GM12878 (cell line): ENCODE results near the gene IL26. TPM values are rescaled to one million over a fixed set of nuclear protein-coding genes. Genes with fewer than 3 reads are reported as not detected.

Source experiments
- ATAC-seq: fragments of 200-7000 bp; cut with Tn5 transposase; 3 replicates; pipeline ENCODE4 v1.9.1; 2020; ENCODE audit warnings: mild to moderate bottlenecking, moderate library complexity
- Bru-seq: library from RNA; stranded (reverse); fragments of 400-500 nt; gene quantifications from one replicate; lab custom pipeline; 2021; lab: Mats Ljungman, UMichigan
- BruChase-seq, 2 experiments: library from RNA; stranded (reverse); fragments of 400-500 nt; gene quantifications; one replicate each; lab custom pipeline; 2021; lab: Mats Ljungman, UMichigan
- BruUV-seq: library from RNA; stranded (reverse); fragments of 400-500 nt; replicated peaks from 2 replicates; lab custom pipeline; 2021; lab: Mats Ljungman, UMichigan
- CTCF ChIA-PET: fragments of 300-600 bp; sonication (Branson Sonifier 250); formaldehyde crosslinking; extraction: SDS; loops from one replicate; lab custom pipeline; 2021; ENCODE audit warnings: inconsistent platforms; lab: Yijun Ruan, JAX
- POLR2A ChIA-PET: fragments of 350-600 bp; formaldehyde crosslinking; extraction: SDS; loops from one replicate; lab custom pipeline; 2021; ENCODE audit warnings: inconsistent platforms; lab: Charles Lee
- RAD21 ChIA-PET: fragments of 300-600 bp; sonication (Branson Sonifier 250); formaldehyde crosslinking; loops from one replicate; lab custom pipeline; 2023; ENCODE audit warnings: antibody characterized with exemption; ENCODE audit not compliant: unreplicated experiment; lab: Charles Lee
- SMC1A ChIA-PET: fragments of 300-600 bp; sonication (Branson Sonifier 250); formaldehyde crosslinking; loops from one replicate; lab custom pipeline; 2023; ENCODE audit not compliant: unreplicated experiment, uncharacterized antibody; lab: Charles Lee
- DNase-seq: peaks from one replicate; pipeline ENCODE4 v3.0.0-alpha.2; 2011; ENCODE audit warnings: low read depth, low spot score
- FAIRE-seq: peaks from 3 replicates; lab custom pipeline; 2011; peaks lifted over from hg19 to GRCh38; lab: Jason Lieb, UNC
- H2AFZ ChIP-seq: 2 replicates; pipeline ENCODE4 v1.6.0; 2011; ENCODE audit warnings: low read depth, low read length, control low read depth; ENCODE audit not compliant: control insufficient read depth
- H3K27ac ChIP-seq: 2 replicates; pipeline ENCODE4 v1.5.1; 2011; ENCODE audit warnings: control low read depth; ENCODE audit not compliant: control insufficient read depth, insufficient read depth
- H3K27me3 ChIP-seq, 2 experiments: replicated peaks in 1 of 2; 2 replicates each; pipeline versions ENCODE4 v1.6.0 to v1.6.1; 2011; ENCODE audit warnings: low read length in 1 of 2; ENCODE audit not compliant: control insufficient read depth in 2 of 2, insufficient read depth in 2 of 2
- H3K36me3 ChIP-seq, 2 experiments: 2 replicates each; pipeline ENCODE4 v1.5.1; 2011; ENCODE audit warnings: low read length in 1 of 2; ENCODE audit not compliant: control insufficient read depth in 2 of 2, insufficient read depth in 2 of 2
- H3K4me1 ChIP-seq: 2 replicates; pipeline ENCODE4 v1.6.1; 2011; ENCODE audit warnings: mild to moderate bottlenecking, low read length, moderate library complexity, mixed read lengths; ENCODE audit not compliant: control insufficient read depth, insufficient read depth
- H3K4me2 ChIP-seq: 2 replicates; pipeline ENCODE4 v1.6.0; 2011; ENCODE audit warnings: control low read depth; ENCODE audit not compliant: control insufficient read depth, insufficient read depth
- H3K4me3 ChIP-seq: fragments of 200-600 bp; sonication (generic); 2 replicates; pipeline ENCODE4 v1.5.1; 2016
- H3K79me2 ChIP-seq: 2 replicates; pipeline ENCODE4 v1.6.0; 2011; ENCODE audit warnings: low read length; ENCODE audit not compliant: control insufficient read depth, insufficient read depth
- H3K9ac ChIP-seq: 2 replicates; pipeline ENCODE4 v1.8.0; 2011; ENCODE audit warnings: low read length, control low read depth, mixed read lengths; ENCODE audit not compliant: control insufficient read depth, insufficient read depth
- H3K9me3 ChIP-seq: replicated peaks from 3 replicates; pipeline ENCODE4 v1.5.1; 2011; ENCODE audit warnings: mild to moderate bottlenecking, low read length; ENCODE audit not compliant: control insufficient read depth, insufficient read depth
- H4K20me1 ChIP-seq: 2 replicates; pipeline ENCODE4 v1.6.0; 2011; ENCODE audit not compliant: control insufficient read depth, insufficient read depth
- ATF3 ChIP-seq: IDR thresholded peaks from 2 replicates; pipeline ENCODE4 v1.6.1; 2011; ENCODE audit warnings: low read depth, mild to moderate bottlenecking, low read length, moderate library complexity, borderline replicate concordance; ENCODE audit errors: extremely low read depth
- ESRRA ChIP-seq: IDR thresholded peaks from 2 replicates; pipeline ENCODE4 v1.6.1; 2012; ENCODE audit warnings: mild to moderate bottlenecking, low read length, improper control_type of control experiment
- JUNB ChIP-seq: IDR thresholded peaks from 2 replicates; pipeline ENCODE4 v1.6.1; 2016; ENCODE audit warnings: antibody characterized with exemption, mild to moderate bottlenecking
- JUND ChIP-seq: IDR thresholded peaks from 2 replicates; pipeline ENCODE4 v1.6.1; 2012; ENCODE audit warnings: low read depth, mild to moderate bottlenecking, low read length, improper control_type of control experiment, moderate library complexity
- MYC ChIP-seq: IDR thresholded peaks from 2 replicates; pipeline ENCODE4 v1.6.1; 2011; ENCODE audit warnings: mild to moderate bottlenecking, low read length, moderate library complexity, inconsistent platforms; ENCODE audit not compliant: insufficient read depth, insufficient replicate concordance, insufficient read length, severe bottlenecking
- NFIC ChIP-seq: IDR thresholded peaks from 2 replicates; pipeline ENCODE4 v1.6.1; 2012; ENCODE audit warnings: low read depth, mild to moderate bottlenecking, inconsistent platforms, low read length, moderate library complexity
- NFYA ChIP-seq: IDR thresholded peaks from 2 replicates; pipeline ENCODE4 v1.6.1; 2011; ENCODE audit warnings: low read depth, mild to moderate bottlenecking, low read length, improper control_type of control experiment, borderline replicate concordance
- POU2F2 ChIP-seq: IDR thresholded peaks from 3 replicates; pipeline ENCODE4 v1.6.1; 2011; ENCODE audit warnings: low read depth, mild to moderate bottlenecking, low read length, borderline replicate concordance
- ZNF384 ChIP-seq: IDR thresholded peaks from 2 replicates; pipeline ENCODE4 v1.6.1; 2012; ENCODE audit warnings: low read depth, mild to moderate bottlenecking, low read length, improper control_type of control experiment, borderline replicate concordance
- WGBS: methylation state at CpG from one replicate; pipeline ENCODE4 v1.1.6; 2016; ENCODE audit warnings: low lambda C conversion rate; ENCODE audit not compliant: insufficient replicate concordance, insufficient coverage; ENCODE audit errors: missing lambda C conversion rate; 5-methylcytosine and 5-hydroxymethylcytosine counted together
- in situ Hi-C: fragments of 300-500 bp; cut with MboI; formaldehyde crosslinking; loops from 9 replicates; pipeline ENCODE4 v1.14.3; 2018; ENCODE audit warnings: mixed read lengths
- intact Hi-C: fragments of 100-400 bp; cut with micrococcal nuclease; formaldehyde crosslinking; loops from one replicate; pipeline ENCODE4 v1.14.2; 2022; ENCODE audit not compliant: unreplicated experiment
- long read RNA-seq, 2 experiments: library from polyadenylated mRNA; unstranded; transcript quantifications; one replicate each; pipeline ENCODE4 v2.0.0, GENCODE V29; 2019 to 2020
- polyA minus RNA-seq, 3 experiments: library from RNA; depleted of rRNA, polyadenylated mRNA; stranded (reverse); fragments of >200 nt; gene quantifications; 2 replicates each; pipeline ENCODE4 v1.2.3, GENCODE V29; 2011
- polyA plus RNA-seq, 11 experiments: library from polyadenylated mRNA; depleted of rRNA in 4 of 11; unstranded in 6 of 11; stranded (reverse) in 5 of 11; fragments of >200 nt; fragmentation: Nextera tagmentation in 4 of 11; fragmentation: Illumina TruSeq in 1 of 11; extraction: Ambion mirVana in 4 of 11; extraction: Trizol in 1 of 11; gene quantifications; 1 replicate in 1 of 11; 2 replicates in 10 of 11; pipeline versions ENCODE4 v1.2.1 to v1.2.3, GENCODE V29; 2011 to 2016; ENCODE audit warnings: inconsistent platforms in 2 of 11, missing spikeins in 2 of 11, low read depth in 1 of 11
- total RNA-seq, 4 experiments: library from RNA; depleted of rRNA in 3 of 4; stranded (reverse); fragments of >200 nt in 3 of 4; fragmentation: Illumina TruSeq in 1 of 4; extraction: Trizol in 1 of 4; gene quantifications; 2 replicates each; pipeline versions ENCODE4 v1.2.1 to v1.2.3, GENCODE V29; 2013 to 2021
- TF ChIP-seq, protein P1 (sequence below): fragments of 450-650 bp; formaldehyde crosslinking; IDR thresholded peaks from 2 replicates; pipeline ENCODE4 v1.5.0; 2022; ENCODE audit warnings: mild to moderate bottlenecking, missing genetic modification characterization

Gene IL26, protein sequence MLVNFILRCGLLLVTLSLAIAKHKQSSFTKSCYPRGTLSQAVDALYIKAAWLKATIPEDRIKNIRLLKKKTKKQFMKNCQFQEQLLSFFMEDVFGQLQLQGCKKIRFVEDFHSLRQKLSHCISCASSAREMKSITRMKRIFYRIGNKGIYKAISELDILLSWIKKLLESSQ
- total RNA-seq (2013; cell fraction: nucleolus; rRNA removed): not detected in 2 replicates
- total RNA-seq (2014; rRNA removed): not detected in 2 replicates
- total RNA-seq (2014; rRNA removed; fragmentation: Illumina TruSeq; extraction: Trizol): not detected in 2 replicates
- not detected in 2 replicates for total RNA-seq (2021)
- not detected for polyA plus RNA-seq (2011; ENCODE audit: low read depth)
- polyA plus RNA-seq (2011; rRNA removed): not detected in 2 replicates
- polyA plus RNA-seq (2011; cell fraction: cytosol; rRNA removed): not detected in 2 replicates
- not detected in 2 replicates for polyA plus RNA-seq (2011; cell fraction: nucleus; rRNA removed)
- polyA plus RNA-seq (2012): not detected in 2 replicates
- not detected in 2 replicates for polyA plus RNA-seq (2014; fragmentation: Illumina TruSeq; extraction: Trizol)
- not detected for polyA plus RNA-seq (2014; fragmentation: Nextera tagmentation; extraction: Ambion mirVana)
- polyA plus RNA-seq (2014; rRNA removed): not detected in 2 replicates
- not detected for polyA plus RNA-seq (2016; fragmentation: Nextera tagmentation; extraction: Ambion mirVana)
- polyA minus RNA-seq (2011; rRNA and poly(A)+ RNA removed): not detected in 2 replicates
- polyA minus RNA-seq (2011; cell fraction: cytosol; rRNA and poly(A)+ RNA removed): not detected in 2 replicates
- not detected in 2 replicates for polyA minus RNA-seq (2011; cell fraction: nucleus; rRNA and poly(A)+ RNA removed)
- not detected for Bru-seq, nascent RNA
- BruChase-seq, experiment 1, labeled RNA remaining after a 6-hour chase: not detected
- not detected for BruChase-seq, experiment 2, labeled RNA remaining after a 2-hour chase
- long read RNA-seq, experiment 1: 0 reads
- long read RNA-seq, experiment 2: 0 reads

DNA sequence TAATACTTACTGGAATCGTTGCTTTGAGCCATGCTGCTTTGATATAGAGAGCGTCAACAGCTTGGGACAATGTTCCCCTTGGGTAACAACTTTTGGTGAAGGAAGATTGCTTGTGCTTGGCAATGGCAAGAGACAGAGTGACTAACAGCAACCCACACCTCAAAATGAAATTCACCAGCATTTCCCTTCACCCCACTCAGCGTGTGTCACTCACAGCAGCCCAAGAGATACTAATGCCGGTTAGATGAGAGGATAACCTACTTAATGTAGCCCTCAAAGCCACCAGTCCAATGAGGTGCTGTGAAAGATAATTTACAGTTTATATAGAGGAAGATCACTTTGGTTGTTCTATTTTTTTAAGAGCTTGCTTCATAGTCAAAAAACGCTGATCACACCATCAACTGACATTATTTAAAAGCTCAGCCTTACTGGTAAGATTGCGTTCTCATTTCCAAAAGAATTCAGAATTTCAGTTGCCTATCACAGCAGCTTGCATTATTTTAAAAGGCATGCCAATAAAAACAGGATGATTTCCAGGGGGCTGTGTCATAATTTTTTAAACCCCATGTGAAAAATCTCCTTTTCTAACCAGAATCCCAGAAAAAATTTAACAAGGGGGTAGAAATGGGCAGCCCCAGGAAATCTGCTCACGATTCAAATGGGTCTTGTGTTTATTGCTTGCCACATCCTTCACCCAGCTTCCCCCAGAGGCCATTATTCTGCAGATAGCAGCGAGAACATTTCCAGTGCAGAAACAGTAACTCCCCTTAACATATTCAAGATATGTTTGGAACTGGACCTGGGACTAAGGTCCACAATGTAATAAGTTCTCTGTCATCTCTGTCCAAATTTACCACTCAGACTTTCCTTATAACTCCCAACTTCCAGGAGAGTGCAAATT, at the start of gene IL26:
IL26 (minus strand) TSS at position 235 of the 901 bp plus-strand sequence; CDS start at position 181, 54 bp downstream.
- Histone ChIP-seq H3K79me2 (no peaks in the 10 kb centered on the region), H3K4me1 (no peaks in the 10 kb centered on the region), H4K20me1 (no peaks in the 10 kb centered on the region), H3K4me2 (no peak within 1 kb of the TSS), H3K9ac (no peak within 1 kb of the TSS), H3K4me3 (no peak within 1 kb of the TSS), H2AFZ (no peak within 1 kb of the TSS), H3K27me3 (no peaks in the 10 kb centered on the region; a peak in 1 of 4 replicates), H3K27ac (no peak within 1 kb of the TSS), H3K36me3 (no peaks in the 10 kb centered on the region), H3K9me3 (no peaks in the 10 kb centered on the region)
- no TSS peak for BruUV-seq
- ChIA-PET POLR2A (no interaction called here), SMC1A (interaction anchor here (0.9 to 6.0 kb wide), 9 partner anchors 9 to 215 kb away, joined by 3 to 147 read pairs (median 4); no protein-coding TSS in a partner anchor), RAD21 (interaction anchor here (1.2 to 6.2 kb wide), 2 partner anchors 46 to 91 kb away, joined by 4 to 72 read pairs; no protein-coding TSS in a partner anchor), CTCF (interaction anchor here (0.8 to 6.1 kb wide), 6 partner anchors 19 to 131 kb away, joined by 3 to 189 read pairs (median 3); no protein-coding TSS in a partner anchor)
- WGBS: 42% methylated on average over 8 of the region's 8 CpGs
- FAIRE-seq: no peak
- no peak for TF ChIP-seq ZNF384
- TF ChIP-seq POU2F2: no peak
- no peak for TF ChIP-seq JUND
- no peak for TF ChIP-seq NFIC
- no peak for TF ChIP-seq ESRRA
- TF ChIP-seq, protein P1, sequence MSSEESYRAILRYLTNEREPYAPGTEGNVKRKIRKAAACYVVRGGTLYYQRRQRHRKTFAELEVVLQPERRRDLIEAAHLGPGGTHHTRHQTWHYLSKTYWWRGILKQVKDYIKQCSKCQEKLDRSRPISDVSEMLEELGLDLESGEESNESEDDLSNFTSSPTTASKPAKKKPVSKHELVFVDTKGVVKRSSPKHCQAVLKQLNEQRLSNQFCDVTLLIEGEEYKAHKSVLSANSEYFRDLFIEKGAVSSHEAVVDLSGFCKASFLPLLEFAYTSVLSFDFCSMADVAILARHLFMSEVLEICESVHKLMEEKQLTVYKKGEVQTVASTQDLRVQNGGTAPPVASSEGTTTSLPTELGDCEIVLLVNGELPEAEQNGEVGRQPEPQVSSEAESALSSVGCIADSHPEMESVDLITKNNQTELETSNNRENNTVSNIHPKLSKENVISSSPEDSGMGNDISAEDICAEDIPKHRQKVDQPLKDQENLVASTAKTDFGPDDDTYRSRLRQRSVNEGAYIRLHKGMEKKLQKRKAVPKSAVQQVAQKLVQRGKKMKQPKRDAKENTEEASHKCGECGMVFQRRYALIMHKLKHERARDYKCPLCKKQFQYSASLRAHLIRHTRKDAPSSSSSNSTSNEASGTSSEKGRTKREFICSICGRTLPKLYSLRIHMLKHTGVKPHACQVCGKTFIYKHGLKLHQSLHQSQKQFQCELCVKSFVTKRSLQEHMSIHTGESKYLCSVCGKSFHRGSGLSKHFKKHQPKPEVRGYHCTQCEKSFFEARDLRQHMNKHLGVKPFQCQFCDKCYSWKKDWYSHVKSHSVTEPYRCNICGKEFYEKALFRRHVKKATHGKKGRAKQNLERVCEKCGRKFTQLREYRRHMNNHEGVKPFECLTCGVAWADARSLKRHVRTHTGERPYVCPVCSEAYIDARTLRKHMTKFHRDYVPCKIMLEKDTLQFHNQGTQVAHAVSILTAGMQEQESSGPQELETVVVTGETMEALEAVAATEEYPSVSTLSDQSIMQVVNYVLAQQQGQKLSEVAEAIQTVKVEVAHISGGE (CRISPR knock-in tag): no peak
- no peak for TF ChIP-seq JUNB
- no peak for TF ChIP-seq MYC
- TF ChIP-seq ATF3: no peak
- no peak for TF ChIP-seq NFYA
- ATAC-seq: no peak
- intact Hi-C loops: no loop called here
- in situ Hi-C loops: no loop called here
- DNase-seq: no peak
